Tibial nerve (tissue), 4 donors: ENCODE data around the gene PTRH1. TPM values are rescaled to one million over a fixed set of nuclear protein-coding genes. Genes with fewer than 3 reads are reported as not detected.

Source experiments
- DNase-seq, 2 donors: peaks; one replicate each; pipeline ENCODE4 v3.0.0-alpha.2; 2019; ENCODE audit warnings: low spot score in 2 of 2
- H3K27ac ChIP-seq, 4 donors: fragments of 200-600 bp; sonication (generic) in 3 of 4; one replicate each; pipeline ENCODE4 v1.5.1; 2017 to 2019; ENCODE audit warnings: mild to moderate bottlenecking in 1 of 4
- H3K27me3 ChIP-seq, 2 donors: fragments of 200-600 bp; sonication (generic) in 1 of 2; one replicate each; pipeline versions ENCODE4 v1.5.1 to v1.6.0; 2017 to 2019
- H3K36me3 ChIP-seq, 3 donors: fragments of 200-600 bp; sonication (generic); one replicate each; pipeline ENCODE4 v1.5.1; 2018 to 2019
- H3K4me1 ChIP-seq, 4 donors: fragments of 200-600 bp; sonication (generic) in 3 of 4; one replicate each; pipeline ENCODE4 v1.5.1; 2017 to 2019
- H3K4me3 ChIP-seq, 4 donors: fragments of 200-600 bp; sonication (generic) in 3 of 4; one replicate each; pipeline ENCODE4 v1.5.1; 2017 to 2019; ENCODE audit warnings: mild to moderate bottlenecking in 1 of 4, moderate library complexity in 1 of 4
- H3K9me3 ChIP-seq, 4 donors: fragments of 200-600 bp; sonication (generic) in 3 of 4; one replicate each; pipeline ENCODE4 v1.5.1; 2017 to 2019
- EP300 ChIP-seq, 2 donors: sonication (generic); formaldehyde crosslinking; IDR thresholded peaks; one replicate each; pipeline ENCODE4 v1.6.1; 2017; ENCODE audit warnings: antibody characterized with exemption in 2 of 2, mild to moderate bottlenecking in 1 of 2
- POLR2A ChIP-seq, 2 donors: fragments of 450-650 bp; IDR thresholded peaks; one replicate each; pipeline ENCODE4 v1.6.1; 2017; ENCODE audit warnings: antibody characterized with exemption in 2 of 2, mild to moderate bottlenecking in 2 of 2, moderate library complexity in 2 of 2
- WGBS, 2 donors: methylation state at CpG; one replicate each; pipeline ENCODE4 v1.1.5; 2018; 5-methylcytosine and 5-hydroxymethylcytosine counted together
- total RNA-seq, 4 donors: library from RNA; depleted of rRNA; stranded (reverse); fragments of >200 nt; gene quantifications; one replicate each; pipeline ENCODE4 v1.1.0, GENCODE V29; 2016
- TF ChIP-seq, protein P1 (sequence below), 5 experiments: fragments of 200-600 bp in 3 of 5; fragments of 450-650 bp in 2 of 5; sonication (generic) in 3 of 5; IDR thresholded peaks; one replicate each; pipeline ENCODE4 v1.5.1; 2016 to 2019; ENCODE audit warnings: antibody characterized with exemption in 5 of 5, mild to moderate bottlenecking in 3 of 5, moderate library complexity in 2 of 5

The PTRH1 gene
- total RNA-seq, 4 donors from 2014 or later = 8.4 to 46.7 (median 23.7) TPM

DNA sequence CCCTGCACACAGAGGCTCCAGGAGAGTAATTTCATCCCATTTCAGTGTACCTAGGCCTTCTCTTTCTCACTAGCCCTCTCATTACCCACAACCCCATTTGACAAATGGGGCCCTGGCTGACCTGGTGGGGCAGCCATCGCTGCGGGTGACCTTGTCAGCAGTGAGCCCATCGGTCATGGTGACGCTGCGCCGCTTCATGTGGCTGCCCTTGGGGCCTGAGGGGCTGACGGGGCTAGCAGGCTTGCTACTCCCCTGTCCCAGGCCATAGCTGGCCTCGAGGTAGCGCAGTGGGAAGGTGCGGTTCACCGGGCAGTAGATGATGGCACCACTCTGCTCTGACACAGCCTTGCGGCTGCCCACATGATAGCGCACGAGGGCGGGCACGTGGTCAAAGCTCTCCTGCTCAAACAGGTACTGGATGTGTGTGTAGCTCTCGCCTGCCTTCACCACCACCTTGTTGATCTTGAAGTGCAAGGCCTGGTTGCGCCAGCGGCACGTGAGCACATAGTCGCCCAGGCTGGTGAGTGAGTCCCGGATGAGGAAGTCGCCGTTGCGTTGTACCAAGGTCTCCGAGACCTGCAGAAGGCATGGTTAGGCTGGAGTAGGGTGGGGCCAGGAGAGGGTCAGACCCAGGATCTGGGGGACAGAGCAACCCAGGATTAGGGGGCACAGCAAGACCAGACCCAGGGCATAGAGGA is 33.8 kb upstream of the PTRH1 start:
- peaks cover 0 to 9% of the 10 kb centered on the region in 2 donors for H3K27me3 ChIP-seq
- H3K36me3 ChIP-seq = peaks cover 0 to 39% (median 0%) of the 10 kb centered on the region in 3 donors
- H3K27ac ChIP-seq = no peak overlapping the region
- H3K4me1 ChIP-seq = peaks cover 0 to 3% (median 0%) of the 10 kb centered on the region in 4 donors
- WGBS, 2 donors = 90 to 95% methylated on average over 15 to 21 of the region's 26 CpGs
- no peaks in the 10 kb centered on the region for H3K9me3 ChIP-seq
- no peak for DNase-seq
- TF ChIP-seq EP300 (IDR thresholded peaks at IDR 0.05) = no peak
- TF ChIP-seq, protein P1, sequence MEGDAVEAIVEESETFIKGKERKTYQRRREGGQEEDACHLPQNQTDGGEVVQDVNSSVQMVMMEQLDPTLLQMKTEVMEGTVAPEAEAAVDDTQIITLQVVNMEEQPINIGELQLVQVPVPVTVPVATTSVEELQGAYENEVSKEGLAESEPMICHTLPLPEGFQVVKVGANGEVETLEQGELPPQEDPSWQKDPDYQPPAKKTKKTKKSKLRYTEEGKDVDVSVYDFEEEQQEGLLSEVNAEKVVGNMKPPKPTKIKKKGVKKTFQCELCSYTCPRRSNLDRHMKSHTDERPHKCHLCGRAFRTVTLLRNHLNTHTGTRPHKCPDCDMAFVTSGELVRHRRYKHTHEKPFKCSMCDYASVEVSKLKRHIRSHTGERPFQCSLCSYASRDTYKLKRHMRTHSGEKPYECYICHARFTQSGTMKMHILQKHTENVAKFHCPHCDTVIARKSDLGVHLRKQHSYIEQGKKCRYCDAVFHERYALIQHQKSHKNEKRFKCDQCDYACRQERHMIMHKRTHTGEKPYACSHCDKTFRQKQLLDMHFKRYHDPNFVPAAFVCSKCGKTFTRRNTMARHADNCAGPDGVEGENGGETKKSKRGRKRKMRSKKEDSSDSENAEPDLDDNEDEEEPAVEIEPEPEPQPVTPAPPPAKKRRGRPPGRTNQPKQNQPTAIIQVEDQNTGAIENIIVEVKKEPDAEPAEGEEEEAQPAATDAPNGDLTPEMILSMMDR (IDR thresholded peaks at IDR 0.05) = no peak
- no peak overlapping the region for H3K4me3 ChIP-seq

DNA sequence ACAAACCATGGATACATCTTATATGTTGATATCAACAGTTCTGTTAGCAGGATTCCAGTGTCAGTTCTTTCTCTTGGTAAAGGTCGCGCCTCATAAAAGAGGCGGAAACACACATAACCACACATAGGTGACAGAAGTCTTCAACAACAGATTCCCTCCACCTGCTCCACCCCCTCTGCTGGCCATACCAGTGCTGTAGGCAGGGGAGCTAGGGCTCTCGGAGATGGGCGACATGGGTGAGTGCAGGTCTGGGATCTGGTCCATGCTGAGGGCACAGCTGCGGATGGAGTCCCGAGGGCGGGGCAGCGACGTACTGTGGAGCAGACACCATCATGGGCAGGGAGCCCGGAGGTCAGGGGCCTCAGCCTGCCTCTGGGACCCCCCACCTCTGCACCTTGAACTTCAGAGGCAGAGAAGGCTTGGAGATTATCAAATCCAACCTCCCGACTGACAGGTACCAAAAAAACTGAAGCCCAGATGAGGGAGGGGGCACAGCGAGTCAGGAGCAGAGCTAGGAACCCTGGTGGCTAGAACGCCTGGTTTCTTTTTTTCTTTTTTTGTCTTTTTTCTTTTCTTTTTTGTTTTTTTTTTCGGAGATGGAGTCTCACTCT is 31.6 kb upstream of the PTRH1 start:
- Histone ChIP-seq H3K4me1 (no peaks in the 10 kb centered on the region), H3K4me3 (no peak overlapping the region), H3K27me3 (no peaks in the 10 kb centered on the region), H3K27ac (no peak overlapping the region), H3K36me3 (peaks cover 0 to 39% (median 0%) of the 10 kb centered on the region in 3 donors), H3K9me3 (no peaks in the 10 kb centered on the region)
- DNase-seq = no peak
- 83 to 87% methylated on average over 14 to 15 of the region's 15 CpGs for WGBS, 2 donors
- TF ChIP-seq POLR2A (IDR thresholded peaks at IDR 0.05) (no peak), EP300 (IDR thresholded peaks at IDR 0.05) (no peak)
- TF ChIP-seq, protein P1 (IDR thresholded peaks at IDR 0.05) = no peak

DNA sequence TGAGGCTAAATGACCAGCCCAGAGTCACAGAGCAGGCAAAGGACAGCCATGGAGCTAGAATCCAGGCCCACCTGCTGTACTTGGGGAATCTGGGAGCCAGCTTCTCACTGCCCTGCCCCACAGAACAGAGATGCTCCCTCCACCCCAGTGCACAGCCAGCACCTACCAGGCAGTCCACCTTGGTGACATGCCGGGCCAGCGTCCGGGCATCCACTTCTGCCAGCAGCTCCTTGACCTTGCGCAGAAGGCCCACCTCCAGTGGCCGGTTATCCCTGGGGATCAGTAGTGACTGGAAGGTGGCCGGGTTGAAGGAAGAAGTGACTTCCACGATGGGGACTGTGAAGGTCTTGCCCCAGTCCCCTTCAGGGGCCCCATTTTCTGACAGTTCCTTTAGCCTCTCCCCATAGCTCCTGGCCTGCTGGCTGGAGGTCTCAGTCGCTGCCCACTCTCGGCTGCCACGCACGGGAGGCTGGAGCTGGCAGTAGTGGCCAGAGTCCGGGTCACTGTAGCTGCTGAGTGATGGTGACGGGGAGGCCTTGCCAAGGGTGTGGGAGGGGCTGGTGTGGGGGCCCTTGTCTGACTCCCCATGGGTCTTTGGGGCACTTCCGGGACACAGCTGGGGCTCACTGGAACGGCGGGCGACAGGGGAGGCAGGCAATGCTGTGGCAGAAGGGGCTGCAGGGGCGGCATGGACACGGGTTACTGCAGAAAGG is 29.1 kb upstream of the PTRH1 start:
- TF ChIP-seq, protein P1 (IDR thresholded peaks at IDR 0.05) = no peak
- TF ChIP-seq POLR2A (IDR thresholded peaks at IDR 0.05) (no peak), EP300 (IDR thresholded peaks at IDR 0.05) (no peak)
- no peaks in the 10 kb centered on the region for H3K9me3 ChIP-seq
- no peaks in the 10 kb centered on the region for H3K27me3 ChIP-seq
- WGBS, 2 donors = 89 to 94% methylated on average over 12 to 18 of the region's 19 CpGs
- DNase-seq = no peak
- H3K36me3 ChIP-seq = peaks cover 0 to 31% (median 0%) of the 10 kb centered on the region in 3 donors
- no peak overlapping the region for H3K27ac ChIP-seq
- peaks cover 0 to 16% (median 4%) of the 10 kb centered on the region in 4 donors for H3K4me1 ChIP-seq
- H3K4me3 ChIP-seq = no peak overlapping the region

DNA sequence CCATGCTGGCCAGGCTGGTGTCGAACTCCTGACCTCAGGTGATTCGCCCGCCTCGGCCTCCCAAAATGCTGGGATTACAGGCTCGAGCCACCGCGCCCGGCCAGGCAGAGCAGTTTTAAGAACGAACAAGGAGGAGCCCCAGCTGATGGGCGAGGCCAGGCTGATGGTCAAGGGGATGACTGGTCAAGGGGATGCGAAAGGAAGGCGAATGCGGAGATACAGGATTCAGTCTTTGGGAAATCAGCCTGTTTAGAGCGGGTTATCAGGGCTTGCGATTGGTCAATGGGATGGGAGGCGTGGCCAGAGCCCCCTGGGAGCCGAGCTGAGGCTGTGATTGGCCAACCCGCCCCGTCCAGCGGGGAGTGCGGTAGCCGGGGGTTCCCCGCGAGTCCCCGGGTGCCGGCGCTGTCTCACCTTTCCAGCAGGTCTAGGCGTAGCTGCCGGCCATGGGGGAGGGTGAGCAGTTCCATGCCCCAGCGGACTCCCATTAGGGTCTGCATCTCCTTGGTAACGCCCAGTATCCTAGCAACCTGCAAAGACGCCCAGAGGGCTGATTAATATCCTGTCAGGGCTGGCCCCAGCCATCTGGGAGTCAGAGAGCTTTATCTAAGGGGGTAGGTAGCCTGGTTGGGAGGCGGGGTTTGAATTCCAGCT is 27.1 kb upstream of the PTRH1 start:
- 51 to 76% methylated on average over 33 of the region's 33 CpGs for WGBS, 2 donors
- DNase-seq = no peak
- peaks cover 0 to 27% (median 0%) of the 10 kb centered on the region in 3 donors for H3K36me3 ChIP-seq
- TF ChIP-seq POLR2A (IDR thresholded peaks at IDR 0.05) (no peak), EP300 (IDR thresholded peaks at IDR 0.05) (no peak)
- TF ChIP-seq, protein P1 (IDR thresholded peaks at IDR 0.05) = no peak
- H3K27ac ChIP-seq = peak overlapping the region in 2 of 4 donors; percentile 7 to 9
- H3K9me3 ChIP-seq = no peaks in the 10 kb centered on the region
- peaks cover 0 to 16% (median 4%) of the 10 kb centered on the region in 4 donors for H3K4me1 ChIP-seq
- no peaks in the 10 kb centered on the region for H3K27me3 ChIP-seq
- H3K4me3 ChIP-seq = peak overlapping the region in 1 of 4 donors; percentile 21
